GM19397 (cell line): ENCODE results near the gene CNDP1.

ENCODE experiments used
- ATAC-seq: cut with Tn5 transposase; IDR thresholded peaks from one replicate; pipeline ENCODE4 v1.9.1; 2021; ENCODE audit warnings: mild to moderate bottlenecking, moderate library complexity; ENCODE audit not compliant: unreplicated experiment

The CNDP1 gene

GRCh38 chr18:74506448-74507084, 27.7 kb upstream of the CNDP1 start:
- ATAC-seq = no peak

- no peak for ATAC-seq
These were observed 27.0 kb upstream of the CNDP1 start for GRCh38 chr18:74507097-74507881.

GRCh38 chr18:74507927-74508326, 26.4 kb upstream of the CNDP1 start:
- no peak for ATAC-seq

GRCh38 chr18:74508366-74508765, 25.9 kb upstream of the CNDP1 start:
- ATAC-seq = no peak

- no peak for ATAC-seq
These were observed 25.5 kb upstream of the CNDP1 start for GRCh38 chr18:74508821-74509225.

- ATAC-seq = no peak
These were observed 24.2 kb upstream of the CNDP1 start for GRCh38 chr18:74509856-74510769.

- ATAC-seq = no peak
These were observed 23.6 kb upstream of the CNDP1 start for GRCh38 chr18:74510770-74511095.

GRCh38 chr18:74511823-74512222, 22.5 kb upstream of the CNDP1 start:
- ATAC-seq = no peak

- no peak for ATAC-seq
These were observed 21.8 kb upstream of the CNDP1 start for GRCh38 chr18:74512321-74513053.

GRCh38 chr18:74513149-74513882, 21.0 kb upstream of the CNDP1 start:
- no peak for ATAC-seq

- ATAC-seq = no peak
These were observed 20.5 kb upstream of the CNDP1 start for GRCh38 chr18:74513883-74514205.

GRCh38 chr18:74514860-74515495, 19.3 kb upstream of the CNDP1 start:
- no peak for ATAC-seq

- no peak for ATAC-seq
These were observed 18.6 kb upstream of the CNDP1 start for GRCh38 chr18:74515620-74516231.

GRCh38 chr18:74516271-74517235, 17.7 kb upstream of the CNDP1 start:
- no peak for ATAC-seq

GRCh38 chr18:74517236-74517630, 17.1 kb upstream of the CNDP1 start:
- no peak for ATAC-seq

GRCh38 chr18:74518456-74519295, 15.6 kb upstream of the CNDP1 start:
- no peak for ATAC-seq

- no peak for ATAC-seq
These were observed 14.8 kb upstream of the CNDP1 start for GRCh38 chr18:74519320-74520095.
